HG02759 (cell line): ENCODE results near the gene CEP170.
A peak's percentile ranks its signal among the peaks of the same experiment; 100 is the strongest.
"Not testable (repeated sequence)": the region's sequence is repeated elsewhere in the genome, so short reads cannot be mapped to it uniquely, and the experiment has no call there.

Experiments used
- ATAC-seq: cut with Tn5 transposase; IDR thresholded peaks from one replicate; pipeline ENCODE4 v1.9.1; 2021; ENCODE audit warnings: mild to moderate bottlenecking, moderate library complexity; ENCODE audit not compliant: unreplicated experiment

CEP170 gene

DNA sequence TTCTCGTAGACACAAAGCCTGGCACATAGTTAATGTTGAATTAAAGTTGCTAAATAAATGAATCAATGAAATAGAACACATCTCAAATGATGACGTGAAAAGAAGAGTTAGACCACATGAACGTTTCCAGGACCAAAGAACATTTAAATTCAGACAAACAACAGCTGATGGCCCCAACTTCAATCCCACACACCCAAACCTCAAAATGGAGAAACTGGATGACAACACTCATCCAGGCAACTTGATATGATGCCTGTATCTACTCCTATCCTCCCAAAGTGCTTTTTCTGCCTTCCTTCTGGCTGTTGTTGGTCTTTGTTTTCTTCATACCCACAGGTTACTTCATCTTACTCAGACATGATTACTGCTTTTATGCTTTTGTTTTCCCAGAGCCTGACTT, 71.9 kb downstream of the CEP170 start:
- ATAC-seq: not testable (repeated sequence)

GRCh38 chr1:243179720-243180119, 75.4 kb downstream of the CEP170 start:
- no peak for ATAC-seq

DNA sequence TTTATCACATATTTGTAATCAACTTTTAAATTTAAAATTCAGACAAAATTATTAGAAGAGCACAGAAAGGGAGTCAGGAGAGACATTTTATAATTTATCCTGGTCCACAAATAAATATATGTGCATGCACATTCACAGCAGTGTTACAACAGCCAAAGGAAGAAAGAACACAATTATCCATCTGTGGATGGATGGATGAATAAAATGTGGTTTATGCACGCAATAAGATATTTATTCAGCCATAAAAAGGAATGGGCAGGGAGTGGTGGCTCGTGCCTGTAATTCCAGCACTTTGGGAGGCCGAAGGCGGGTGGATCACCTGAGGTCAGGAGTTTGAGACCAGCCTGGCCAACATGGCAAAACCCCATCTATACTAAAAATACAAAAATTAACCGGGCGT, 77.3 kb downstream of the CEP170 start:
- ATAC-seq: not testable (repeated sequence)

DNA sequence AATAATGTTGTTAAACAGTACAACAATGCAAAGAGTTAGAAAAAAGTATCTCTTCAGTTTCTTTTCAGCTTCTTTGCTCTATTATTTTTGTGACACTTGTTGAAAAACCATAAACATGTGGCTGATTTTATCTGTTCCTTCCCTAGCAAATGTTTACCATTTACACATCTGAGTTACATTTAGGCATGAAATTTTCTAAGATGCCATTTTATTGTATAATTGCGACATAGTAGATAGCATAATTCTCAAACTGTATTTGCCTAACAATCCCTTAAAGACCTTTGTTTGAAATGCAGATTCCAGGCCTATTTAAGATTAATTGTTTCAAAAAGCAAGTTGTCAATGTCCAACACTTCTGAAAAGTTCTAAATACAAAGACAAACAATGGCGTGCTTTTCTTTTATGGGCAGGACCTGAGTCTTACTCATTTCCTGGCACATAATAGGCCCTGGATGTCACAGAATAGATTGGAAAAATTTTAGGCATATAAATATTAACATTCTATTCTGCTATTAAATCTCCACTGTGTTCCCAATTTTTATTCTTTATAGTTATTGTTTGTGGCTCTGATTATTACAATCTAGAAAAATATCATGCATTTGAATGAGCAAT, 81.2 kb downstream of the CEP170 start:
- not testable (repeated sequence) for ATAC-seq

GRCh38 chr1:243164911-243165310, 90.2 kb downstream of the CEP170 start:
- not testable (repeated sequence) for ATAC-seq

DNA sequence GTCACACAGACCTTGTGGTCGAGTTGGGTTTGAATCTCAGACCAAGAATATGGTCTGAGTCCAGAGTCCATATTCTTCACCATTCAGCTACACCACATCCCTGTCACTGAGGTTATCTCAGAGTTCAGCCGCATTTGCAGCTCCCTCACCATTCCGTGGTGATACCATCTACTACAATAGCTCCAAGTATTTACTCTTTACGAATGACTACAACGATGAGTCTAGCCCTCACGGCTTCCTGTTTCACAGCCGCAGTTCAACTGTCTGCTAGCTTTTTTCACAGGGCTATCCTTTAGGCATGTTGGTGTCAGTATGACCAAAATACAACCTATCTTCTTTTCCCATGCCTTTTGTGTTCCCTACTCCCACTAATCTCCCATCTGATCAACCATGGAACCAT, 104.2 kb downstream of the CEP170 start:
- not testable (repeated sequence) for ATAC-seq

DNA sequence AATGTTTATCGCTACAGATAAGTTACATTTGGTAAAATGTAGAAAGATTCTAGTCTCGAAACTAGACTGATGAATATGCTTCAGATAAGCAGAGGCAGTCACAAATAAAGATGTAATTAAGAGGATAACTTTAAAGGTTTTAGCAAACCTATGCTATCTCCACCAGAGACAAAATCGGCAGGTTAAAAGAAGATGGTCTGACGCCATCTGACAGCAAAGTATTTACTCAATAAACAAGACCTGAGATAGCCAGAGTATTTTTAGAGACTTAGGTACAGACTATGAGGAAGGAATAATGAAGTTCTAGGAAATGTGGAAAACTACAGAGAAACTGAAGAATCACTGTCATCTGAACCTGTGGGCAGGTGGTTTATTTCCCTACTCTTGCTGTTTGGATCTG, 106.0 kb downstream of the CEP170 start:
- not testable (repeated sequence) for ATAC-seq

- ATAC-seq: not testable (repeated sequence)
These were observed 107.7 kb downstream of the CEP170 start for GRCh38 chr1:243147351-243147750.

GRCh38 chr1:243140498-243140897, 114.6 kb downstream of the CEP170 start:
- ATAC-seq: not testable (repeated sequence)

DNA sequence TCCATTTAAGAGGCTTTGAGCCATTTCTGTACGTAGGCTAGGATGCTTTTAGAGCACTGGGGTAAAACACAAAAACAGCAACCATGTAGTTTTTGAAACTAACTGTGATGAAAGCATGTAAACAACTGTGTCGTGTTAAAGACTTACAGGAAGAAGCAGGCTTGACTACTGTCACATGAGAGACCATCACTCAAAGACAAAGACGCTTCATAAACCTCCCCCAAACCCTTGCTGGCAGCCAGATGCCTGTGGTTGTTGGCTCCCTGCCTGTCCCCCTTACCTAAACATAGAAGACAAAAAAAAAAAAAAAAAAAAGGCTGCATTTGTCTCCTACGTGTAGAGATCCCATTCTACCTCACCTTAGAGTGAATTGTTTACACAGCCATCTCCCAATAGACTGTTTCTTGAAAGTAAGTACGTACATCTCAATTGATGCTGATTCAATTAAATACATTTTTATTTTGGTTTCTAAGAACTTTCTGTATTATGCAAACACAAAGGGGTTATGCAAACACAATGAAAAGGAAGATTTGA, 132.1 kb downstream of the CEP170 start:
- ATAC-seq: not testable (repeated sequence)

GRCh38 chr1:243121939-243122338, 133.1 kb downstream of the CEP170 start:
- not testable (repeated sequence) for ATAC-seq

GRCh38 chr1:243118601-243119322, 136.3 kb downstream of the CEP170 start:
- ATAC-seq: not testable (repeated sequence)

DNA sequence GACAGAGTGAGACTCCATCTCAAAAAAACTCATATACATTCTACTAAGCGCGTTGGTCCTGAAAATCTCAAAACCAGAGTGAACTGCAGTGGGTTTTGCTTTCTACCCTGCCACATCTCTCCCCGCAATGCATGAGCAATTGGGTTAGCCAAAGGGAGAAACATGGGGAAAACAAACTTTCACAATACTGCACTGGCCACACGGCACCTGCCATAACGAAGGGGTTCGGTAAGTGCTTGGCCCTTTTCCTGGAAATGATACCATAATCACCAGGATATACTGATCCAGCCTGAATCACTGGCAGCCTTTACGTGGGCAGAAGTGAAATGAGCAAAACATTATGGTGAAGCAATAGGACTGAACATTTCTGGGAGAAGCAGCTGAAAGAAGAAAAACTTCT, 138.9 kb downstream of the CEP170 start:
- not testable (repeated sequence) for ATAC-seq

GRCh38 chr1:243114769-243115168, 140.3 kb downstream of the CEP170 start:
- ATAC-seq: not testable (repeated sequence)

DNA sequence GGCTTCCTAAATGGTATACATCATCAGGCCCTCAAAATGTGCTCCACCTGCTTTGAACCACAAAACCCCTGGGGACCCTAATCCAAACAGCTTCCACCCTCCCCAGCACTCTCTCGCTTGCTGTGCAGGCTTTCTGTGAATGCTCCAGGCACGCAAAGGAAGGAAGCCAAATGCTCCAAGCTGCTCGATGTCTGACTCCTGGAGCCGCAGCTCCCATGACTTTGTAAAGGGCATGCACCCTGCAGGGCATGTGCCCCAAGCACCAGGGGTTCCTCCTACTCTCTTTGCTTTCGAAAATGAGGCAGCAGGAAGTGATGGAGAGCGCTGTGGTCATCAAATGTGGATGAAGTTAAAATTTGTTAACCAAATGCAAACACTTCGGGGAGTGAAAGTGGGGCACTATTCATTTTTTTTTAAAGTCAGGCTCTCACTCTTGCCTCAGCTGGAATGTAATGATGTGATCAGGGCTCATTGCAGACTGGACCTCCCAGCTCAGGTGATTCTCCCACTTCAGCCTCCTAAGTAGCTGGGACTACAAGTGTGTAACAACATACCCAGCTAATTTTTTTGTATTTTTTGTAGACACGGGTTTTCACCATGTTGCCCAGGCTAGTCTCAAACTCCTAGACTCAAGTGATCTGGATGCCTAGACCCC, 140.9 kb downstream of the CEP170 start:
- ATAC-seq: peak; percentile 92

DNA sequence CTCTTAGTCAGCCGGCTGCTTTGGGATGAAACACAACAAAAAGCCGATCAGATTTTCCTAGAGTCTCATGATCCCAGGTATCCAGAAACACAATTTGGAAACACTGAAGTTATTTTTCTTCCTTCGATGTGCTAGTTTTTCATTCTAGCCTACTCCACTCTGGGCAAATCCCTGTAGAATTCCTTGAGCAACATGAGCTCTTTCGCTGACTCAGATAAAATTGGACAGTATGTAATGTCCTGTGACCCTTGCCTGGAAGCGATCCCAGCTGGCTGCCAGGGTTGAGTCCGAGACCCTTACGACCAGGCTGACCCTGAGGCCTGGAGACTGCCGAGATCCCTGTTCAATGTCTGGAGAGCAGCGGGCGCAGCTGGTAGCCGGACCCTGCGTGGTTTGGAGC, 147.9 kb downstream of the CEP170 start:
- not testable (repeated sequence) for ATAC-seq

GRCh38 chr1:243105652-243106332, 149.3 kb downstream of the CEP170 start:
- not testable (repeated sequence) for ATAC-seq

GRCh38 chr1:243105104-243105503, 150.0 kb downstream of the CEP170 start:
- ATAC-seq: not testable (repeated sequence)

GRCh38 chr1:243104452-243104851, 150.6 kb downstream of the CEP170 start:
- not testable (repeated sequence) for ATAC-seq

DNA sequence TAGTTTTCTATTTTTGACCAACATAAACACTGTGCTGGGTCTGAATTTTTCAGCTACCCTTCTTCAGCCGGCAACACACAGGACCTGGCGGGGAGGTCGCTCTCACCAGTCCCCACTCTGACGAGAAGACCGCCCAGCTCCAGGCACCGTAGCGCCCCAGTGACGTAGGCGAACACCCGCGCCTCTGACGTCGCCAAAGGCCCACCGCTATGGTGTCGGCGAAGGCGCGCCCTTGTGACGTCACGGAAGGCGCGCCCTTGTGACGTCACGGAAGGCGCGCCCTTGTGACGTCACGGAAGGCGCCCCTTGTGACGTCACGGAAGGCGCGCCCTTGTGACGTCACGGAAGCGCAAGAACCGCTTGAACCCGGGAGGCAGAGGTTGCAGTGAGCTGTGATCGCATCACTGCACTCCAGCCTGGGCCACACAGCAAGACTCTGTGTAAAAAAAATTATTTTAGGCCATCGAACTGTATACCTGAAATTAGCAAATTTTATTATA, 153.5 kb downstream of the CEP170 start:
- peak; percentile 95 for ATAC-seq

DNA sequence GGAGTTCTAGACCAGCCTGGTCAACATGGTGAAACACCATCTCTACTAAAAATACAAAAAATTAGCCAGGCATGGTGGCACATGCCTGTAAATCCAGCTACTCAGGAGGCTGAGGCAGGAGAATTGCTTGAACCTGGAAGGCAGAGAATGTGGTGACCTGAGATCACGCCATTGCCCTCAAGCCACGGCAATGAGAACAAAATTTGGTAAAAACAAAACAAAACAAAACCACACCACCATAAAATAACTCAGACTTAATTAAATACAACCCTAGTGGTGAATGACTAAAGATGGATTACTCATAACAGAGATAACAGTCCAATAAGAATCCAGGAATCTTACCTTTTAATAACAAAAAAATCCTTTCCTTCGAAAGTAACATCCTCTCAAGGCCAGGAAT, 167.7 kb downstream of the CEP170 start:
- ATAC-seq: not testable (repeated sequence)
